Measurements from ENCODE around the gene IMP3. TPM values are rescaled to one million over a fixed set of nuclear protein-coding genes. Genes with fewer than 3 reads are reported as not detected.
A peak's percentile ranks its signal among the peaks of the same experiment; 100 is the strongest.

Gene IMP3
- total and polyA plus RNA-seq, 11 donors = 37.1 to 151 (median 44.5) TPM

DNA sequence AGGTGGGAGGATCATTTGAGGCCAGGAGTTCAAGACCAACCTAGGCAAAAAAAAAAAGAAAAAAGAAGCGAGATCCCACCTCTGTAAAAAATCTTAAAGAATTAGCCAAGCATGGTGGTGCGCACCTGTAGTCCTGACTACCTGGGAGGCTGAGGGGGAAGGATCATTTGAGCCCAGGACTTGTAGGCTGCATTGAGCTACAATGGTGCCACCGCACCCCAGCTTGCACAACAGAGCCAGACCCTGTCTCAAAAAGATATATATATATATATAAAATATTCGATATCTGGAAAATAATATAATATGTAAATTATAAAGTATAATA, 1.1 kb upstream of the IMP3 start:
- TF ChIP-seq POLR2A (IDR thresholded peaks at IDR 0.05) = no peak
- TF ChIP-seq, protein P1, sequence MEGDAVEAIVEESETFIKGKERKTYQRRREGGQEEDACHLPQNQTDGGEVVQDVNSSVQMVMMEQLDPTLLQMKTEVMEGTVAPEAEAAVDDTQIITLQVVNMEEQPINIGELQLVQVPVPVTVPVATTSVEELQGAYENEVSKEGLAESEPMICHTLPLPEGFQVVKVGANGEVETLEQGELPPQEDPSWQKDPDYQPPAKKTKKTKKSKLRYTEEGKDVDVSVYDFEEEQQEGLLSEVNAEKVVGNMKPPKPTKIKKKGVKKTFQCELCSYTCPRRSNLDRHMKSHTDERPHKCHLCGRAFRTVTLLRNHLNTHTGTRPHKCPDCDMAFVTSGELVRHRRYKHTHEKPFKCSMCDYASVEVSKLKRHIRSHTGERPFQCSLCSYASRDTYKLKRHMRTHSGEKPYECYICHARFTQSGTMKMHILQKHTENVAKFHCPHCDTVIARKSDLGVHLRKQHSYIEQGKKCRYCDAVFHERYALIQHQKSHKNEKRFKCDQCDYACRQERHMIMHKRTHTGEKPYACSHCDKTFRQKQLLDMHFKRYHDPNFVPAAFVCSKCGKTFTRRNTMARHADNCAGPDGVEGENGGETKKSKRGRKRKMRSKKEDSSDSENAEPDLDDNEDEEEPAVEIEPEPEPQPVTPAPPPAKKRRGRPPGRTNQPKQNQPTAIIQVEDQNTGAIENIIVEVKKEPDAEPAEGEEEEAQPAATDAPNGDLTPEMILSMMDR (IDR thresholded peaks at IDR 0.05) = peak in 1 of 12 donors; percentile 2
- peak overlapping the region in 4 of 12 donors; percentile 85 to 99 (median 89) for H3K4me3 ChIP-seq
- peaks cover 0 to 12% (median 0%) of the 10 kb centered on the region in 9 donors for H3K36me3 ChIP-seq
- no peaks in the 10 kb centered on the region for H3K9me3 ChIP-seq
- DNase-seq = no peak
- 72 to 85% (median 83%) methylated on average over 4 of the region's 4 CpGs for WGBS, 4 donors
- intact Hi-C loops (cut with DNase I) = loop anchor here in 4 of 10 donors (5.0 to 10.0 kb wide), 3 partner anchors 186 to 276 kb away; partner anchors contain the start of genes SIN3A (in 3 of the 4) and MAN2C1 (in 1 of the 4)
- H3K4me1 ChIP-seq = peaks cover 9 to 51% (median 33%) of the 10 kb centered on the region in 12 donors
- no peak for ATAC-seq
- H3K27ac ChIP-seq = peak overlapping the region in 2 of 12 donors; percentile 86 to 99
- H3K27me3 ChIP-seq = no peaks in the 10 kb centered on the region

DNA sequence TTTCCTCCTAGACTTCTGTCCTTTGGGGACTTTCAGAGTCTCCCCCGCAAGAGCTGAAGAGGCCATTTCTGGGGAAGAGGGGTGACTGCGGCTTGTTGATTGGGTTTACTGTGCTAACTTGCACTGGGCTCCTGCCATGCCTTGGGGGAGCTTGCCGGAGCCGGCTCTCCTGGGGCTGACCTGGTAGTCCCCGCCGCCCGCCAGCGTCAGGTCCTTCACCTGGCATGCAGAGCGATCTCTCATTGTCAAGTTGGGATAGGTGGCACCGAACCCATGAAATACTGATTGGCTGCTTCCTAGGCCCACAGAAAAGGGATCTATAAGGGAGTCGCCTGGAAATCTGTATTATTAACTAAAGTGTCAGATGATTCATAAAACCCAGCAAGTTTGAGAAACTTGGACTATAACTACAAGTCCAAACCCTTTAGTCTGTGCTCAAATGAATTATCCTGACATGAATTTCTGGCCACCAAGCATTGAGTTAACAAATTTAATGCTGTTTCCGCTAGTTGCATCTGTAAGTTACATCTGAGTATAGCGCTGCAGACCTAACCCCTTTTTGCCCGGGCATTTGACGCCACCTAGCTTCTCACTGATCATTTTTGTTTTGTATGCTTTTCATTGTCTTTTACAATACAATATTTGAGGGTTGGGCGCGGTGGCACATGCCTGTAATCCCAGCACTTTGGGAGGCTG, 607 bp upstream of the IMP3 start:
- 7 to 25% (median 13%) methylated on average over 9 to 17 of the region's 17 CpGs for WGBS, 4 donors
- Histone ChIP-seq H3K4me3 (peak overlapping the region; percentile 71 to 99 (median 86)), H3K27me3 (no peaks in the 10 kb centered on the region), H3K27ac (peak overlapping the region; percentile 86 to 99 (median 94)), H3K36me3 (peaks cover 0 to 12% (median 0%) of the 10 kb centered on the region in 9 donors), H3K9me3 (no peaks in the 10 kb centered on the region), H3K4me1 (peaks cover 9 to 46% (median 30%) of the 10 kb centered on the region in 12 donors)
- ATAC-seq (peak; percentile 23 to 41 (median 28)), DNase-seq (peak in 1 of 5 donors; percentile 53)
- intact Hi-C loops (cut with DNase I) = loop anchor here in 4 of 10 donors (5.0 to 10.0 kb wide), 3 partner anchors 186 to 276 kb away; partner anchors contain the start of genes SIN3A (in 3 of the 4) and MAN2C1 (in 1 of the 4)
- TF ChIP-seq, protein P1 (IDR thresholded peaks at IDR 0.05) = peak in 2 of 12 donors; percentile 7 to 17
- no peak for TF ChIP-seq POLR2A (IDR thresholded peaks at IDR 0.05)

DNA sequence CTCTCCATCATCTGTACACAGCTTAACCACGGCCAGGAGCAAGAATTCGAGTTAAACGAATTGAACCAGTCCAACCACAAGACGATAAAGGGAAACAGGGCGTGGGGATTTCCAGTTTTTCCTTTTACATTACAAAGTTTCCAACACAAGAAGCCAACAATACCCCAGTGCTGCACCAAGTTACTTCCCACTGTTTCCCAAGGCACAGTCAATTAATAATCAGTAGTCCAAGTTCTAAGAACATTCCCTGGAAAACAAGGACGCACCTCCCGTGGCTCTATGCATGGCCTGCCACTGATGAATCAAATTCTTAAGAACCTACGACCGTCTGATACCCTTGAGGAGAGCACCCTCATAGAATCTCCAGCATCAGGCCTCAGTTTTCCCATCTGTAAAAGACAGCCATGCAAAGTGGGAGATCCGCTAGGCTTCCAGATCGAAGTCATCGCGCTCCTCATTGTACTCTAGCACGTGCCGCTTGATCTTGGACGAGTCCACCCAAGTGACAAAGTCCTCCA, 774 bp downstream of the IMP3 start:
- TF ChIP-seq, protein P1 (IDR thresholded peaks at IDR 0.05) = peak in 1 of 12 donors; percentile 4
- no peak for TF ChIP-seq POLR2A (IDR thresholded peaks at IDR 0.05)
- 1 to 3% (median 2%) methylated on average over 16 of the region's 16 CpGs for WGBS, 4 donors
- intact Hi-C loops (cut with DNase I) = loop anchor here in 8 of 10 donors (5.0 kb wide), 2 partner anchors 33 to 43 kb away; no protein-coding TSS in a partner anchor
- no peaks in the 10 kb centered on the region for H3K27me3 ChIP-seq
- peaks cover 0 to 12% (median 0%) of the 10 kb centered on the region in 9 donors for H3K36me3 ChIP-seq
- no peak for ATAC-seq
- peak overlapping the region; percentile 86 to 99 (median 94) for H3K27ac ChIP-seq
- H3K9me3 ChIP-seq = no peaks in the 10 kb centered on the region
- peak overlapping the region; percentile 71 to 99 (median 86) for H3K4me3 ChIP-seq
- peaks cover 9 to 44% (median 30%) of the 10 kb centered on the region in 12 donors for H3K4me1 ChIP-seq
- DNase-seq = no peak
